KMS-11 (cell line): ENCODE measurements around the gene ITSN1.

Experiments used
- H2AFZ ChIP-seq: fragments of 200-600 bp; sonication (generic); 2 replicates; pipeline ENCODE4 v1.6.1; 2016; ENCODE audit warnings: antibody characterized with exemption, mixed run types, low read depth
- H3K27ac ChIP-seq: fragments of 200-600 bp; sonication (generic); 2 replicates; pipeline ENCODE4 v1.6.1; 2016; ENCODE audit warnings: mild to moderate bottlenecking, mixed run types
- H3K27me3 ChIP-seq: fragments of 200-600 bp; sonication (generic); 2 replicates; pipeline ENCODE4 v1.6.1; 2017; ENCODE audit warnings: mild to moderate bottlenecking, low read depth, mixed run types, moderate library complexity; ENCODE audit not compliant: insufficient read depth
- H3K36me3 ChIP-seq: fragments of 200-600 bp; sonication (generic); 2 replicates; pipeline ENCODE4 v1.6.1; 2017; ENCODE audit warnings: mild to moderate bottlenecking, mixed run types; ENCODE audit not compliant: insufficient read depth
- H3K4me1 ChIP-seq: fragments of 200-600 bp; sonication (generic); 2 replicates; pipeline ENCODE4 v1.6.1; 2016; ENCODE audit warnings: mild to moderate bottlenecking, low read depth, mixed run types; ENCODE audit not compliant: poor library complexity, severe bottlenecking
- H3K4me2 ChIP-seq: fragments of 200-600 bp; sonication (generic); 2 replicates; pipeline ENCODE4 v1.7.0; 2016; ENCODE audit warnings: mild to moderate bottlenecking, mixed run types
- H3K4me3 ChIP-seq: fragments of 200-600 bp; sonication (generic); IDR thresholded peaks from 2 replicates; pipeline ENCODE4 v1.6.1; 2017; ENCODE audit warnings: low read depth, low read length, mixed read lengths; ENCODE audit not compliant: insufficient read depth
- H3K79me2 ChIP-seq: fragments of 200-600 bp; sonication (generic); 2 replicates; pipeline ENCODE4 v1.6.1; 2016; ENCODE audit warnings: low read depth, mixed run types; ENCODE audit not compliant: insufficient read depth
- H3K9ac ChIP-seq: fragments of 200-600 bp; sonication (generic); 2 replicates; pipeline ENCODE4 v1.6.1; 2016; ENCODE audit warnings: mild to moderate bottlenecking, mixed run types
- H4K20me1 ChIP-seq: fragments of 200-600 bp; sonication (generic); 2 replicates; pipeline ENCODE4 v1.6.1; 2016; ENCODE audit warnings: mild to moderate bottlenecking, mixed run types; ENCODE audit not compliant: insufficient read depth
- TF ChIP-seq, protein P1 (sequence below): fragments of 200-600 bp; sonication (generic); conservative IDR thresholded peaks from 2 replicates; pipeline ENCODE4 v1.6.1; 2017; ENCODE audit warnings: low read depth, mild to moderate bottlenecking, antibody characterized with exemption, low read length, moderate library complexity, mixed read lengths

The ITSN1 gene

GRCh38 chr21:33640697-33641351, 1.5 kb upstream of the ITSN1 start:
- Histone ChIP-seq H3K36me3 (no peaks in the 10 kb centered on the region), H3K4me2 (peak overlapping the region; percentile 65), H3K4me1 (peaks cover 30% of the 10 kb centered on the region), H3K9ac (peak overlapping the region; percentile 53), H4K20me1 (no peaks in the 10 kb centered on the region), H3K27ac (peak overlapping the region; percentile 25), H3K27me3 (peaks cover 8% of the 10 kb centered on the region; the same call in 1 of the 2 replicates), H2AFZ (peak overlapping the region; percentile 38), H3K79me2 (peaks cover 25% of the 10 kb centered on the region; the same call in 1 of the 2 replicates), H3K4me3 (no peak overlapping the region)
- TF ChIP-seq, protein P1, sequence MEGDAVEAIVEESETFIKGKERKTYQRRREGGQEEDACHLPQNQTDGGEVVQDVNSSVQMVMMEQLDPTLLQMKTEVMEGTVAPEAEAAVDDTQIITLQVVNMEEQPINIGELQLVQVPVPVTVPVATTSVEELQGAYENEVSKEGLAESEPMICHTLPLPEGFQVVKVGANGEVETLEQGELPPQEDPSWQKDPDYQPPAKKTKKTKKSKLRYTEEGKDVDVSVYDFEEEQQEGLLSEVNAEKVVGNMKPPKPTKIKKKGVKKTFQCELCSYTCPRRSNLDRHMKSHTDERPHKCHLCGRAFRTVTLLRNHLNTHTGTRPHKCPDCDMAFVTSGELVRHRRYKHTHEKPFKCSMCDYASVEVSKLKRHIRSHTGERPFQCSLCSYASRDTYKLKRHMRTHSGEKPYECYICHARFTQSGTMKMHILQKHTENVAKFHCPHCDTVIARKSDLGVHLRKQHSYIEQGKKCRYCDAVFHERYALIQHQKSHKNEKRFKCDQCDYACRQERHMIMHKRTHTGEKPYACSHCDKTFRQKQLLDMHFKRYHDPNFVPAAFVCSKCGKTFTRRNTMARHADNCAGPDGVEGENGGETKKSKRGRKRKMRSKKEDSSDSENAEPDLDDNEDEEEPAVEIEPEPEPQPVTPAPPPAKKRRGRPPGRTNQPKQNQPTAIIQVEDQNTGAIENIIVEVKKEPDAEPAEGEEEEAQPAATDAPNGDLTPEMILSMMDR: no peak

DNA sequence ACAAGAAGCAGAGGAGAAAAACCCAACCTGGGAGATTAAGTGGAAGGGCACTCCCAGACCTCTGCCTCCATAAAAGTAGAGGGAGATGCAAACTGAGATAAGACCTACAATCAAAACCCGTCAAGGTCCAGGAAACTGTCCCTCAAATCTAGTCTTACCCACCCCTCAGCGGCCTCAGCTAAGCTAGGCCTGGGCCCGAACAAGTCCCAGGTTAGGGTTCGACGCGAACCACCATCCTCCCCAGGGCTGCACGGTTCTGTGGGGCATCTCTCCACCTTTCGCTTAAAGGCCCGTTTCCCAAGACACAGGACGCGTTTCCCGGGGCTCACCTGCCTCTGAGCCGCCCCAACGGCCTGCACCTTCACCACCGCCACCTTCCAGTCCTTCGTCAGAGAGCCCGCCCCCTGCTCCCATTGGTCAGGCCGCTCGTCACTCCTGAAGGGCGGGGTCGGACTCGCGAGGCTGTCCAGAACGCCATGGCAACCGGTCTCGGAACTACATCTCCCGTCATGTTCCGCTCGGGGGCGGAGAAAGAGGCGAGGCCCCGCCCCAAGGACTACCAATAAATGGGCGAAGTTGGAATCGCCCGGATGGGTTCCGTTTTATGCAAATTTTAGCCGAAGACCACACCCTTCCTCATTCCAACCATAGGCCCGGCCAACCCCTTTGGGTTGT, 812 bp upstream of the ITSN1 start, which contains the start of gene CRYZL1:
Gene CRYZL1, minus strand, starts transcription at position 390 of the 675 bp plus-strand sequence. CDS start 10,190 bp downstream, outside the sequence.
- H2AFZ ChIP-seq: peak within 1 kb of the TSS; percentile 85
- peak within 1 kb of the TSS; percentile 53 for H3K9ac ChIP-seq
- H3K27ac ChIP-seq: peak within 1 kb of the TSS; percentile 47
- peaks cover 25% of the 10 kb centered on the region; the same call in 1 of the 2 replicates for H3K79me2 ChIP-seq
- no peaks in the 10 kb centered on the region for H3K36me3 ChIP-seq
- H4K20me1 ChIP-seq: no peaks in the 10 kb centered on the region
- H3K27me3 ChIP-seq: peaks cover 8% of the 10 kb centered on the region; the same call in 1 of the 2 replicates
- peak within 1 kb of the TSS; percentile 65 for H3K4me2 ChIP-seq
- H3K4me1 ChIP-seq: peaks cover 26% of the 10 kb centered on the region
- TF ChIP-seq, protein P1: no peak
- H3K4me3 ChIP-seq: peak within 1 kb of the TSS; percentile 73

- TF ChIP-seq, protein P1: no peak
- peak overlapping the region; percentile 73 for H2AFZ ChIP-seq
- H3K36me3 ChIP-seq: no peaks in the 10 kb centered on the region
- H3K4me1 ChIP-seq: peaks cover 21% of the 10 kb centered on the region
- H3K79me2 ChIP-seq: peaks cover 20% of the 10 kb centered on the region; the same call in 1 of the 2 replicates
- peak overlapping the region; percentile 65 for H3K4me2 ChIP-seq
- H3K27ac ChIP-seq: no peak overlapping the region
- H3K9ac ChIP-seq: no peak overlapping the region; the same call in 1 of the 2 replicates
- H4K20me1 ChIP-seq: no peaks in the 10 kb centered on the region; the same call in 1 of the 2 replicates
- peaks cover 8% of the 10 kb centered on the region; the same call in 1 of the 2 replicates for H3K27me3 ChIP-seq
- no peak overlapping the region for H3K4me3 ChIP-seq
These were observed 776 bp downstream of the ITSN1 start for GRCh38 chr21:33642896-33643657.

DNA sequence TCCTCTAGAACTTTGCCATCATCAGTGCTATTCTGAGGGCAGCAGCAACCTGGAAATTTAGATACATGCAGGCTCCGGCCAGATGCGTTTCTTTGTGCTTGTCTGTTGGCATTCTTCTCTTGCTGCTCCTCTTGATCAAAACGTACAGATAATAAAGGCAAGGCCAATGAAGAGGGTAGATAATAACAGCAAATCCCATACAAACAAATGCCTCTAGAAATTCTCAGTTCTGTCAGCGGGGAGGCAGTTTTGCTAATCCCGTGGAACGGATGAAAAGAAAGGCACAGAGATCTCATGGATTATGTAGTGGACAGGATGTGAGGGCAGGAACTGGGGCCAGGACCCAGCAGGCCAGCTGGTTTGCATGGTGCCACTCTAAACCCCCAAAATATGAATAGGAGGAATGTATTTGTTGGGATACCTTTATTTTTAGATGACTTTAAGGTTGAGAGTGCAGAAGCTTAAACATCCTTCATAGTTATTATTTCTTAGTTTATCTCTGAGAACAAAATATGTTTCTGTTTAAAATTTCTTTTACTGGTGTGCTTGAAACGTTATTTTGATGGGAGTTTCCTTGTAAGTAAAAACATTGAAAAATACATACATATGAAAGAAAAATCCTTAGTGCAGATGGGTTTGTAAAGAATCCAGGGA, 1.5 kb downstream of the ITSN1 start:
- peak overlapping the region; percentile 54; the same call in 1 of the 2 replicates for H2AFZ ChIP-seq
- H3K9ac ChIP-seq: no peak overlapping the region
- peaks cover 24% of the 10 kb centered on the region; the same call in 1 of the 2 replicates for H3K79me2 ChIP-seq
- no peak overlapping the region for H3K27ac ChIP-seq
- H4K20me1 ChIP-seq: no peaks in the 10 kb centered on the region; the same call in 1 of the 2 replicates
- no peak overlapping the region for H3K4me3 ChIP-seq
- H3K36me3 ChIP-seq: no peaks in the 10 kb centered on the region
- TF ChIP-seq, protein P1: no peak
- H3K27me3 ChIP-seq: peaks cover 8% of the 10 kb centered on the region; the same call in 1 of the 2 replicates
- peaks cover 21% of the 10 kb centered on the region for H3K4me1 ChIP-seq
- peak overlapping the region; percentile 65 for H3K4me2 ChIP-seq
